ENCODE results near the gene ADAMTS19. TPM values are rescaled to one million over a fixed set of nuclear protein-coding genes. Genes with fewer than 3 reads are reported as not detected.
"Not testable (repeated sequence)": the region's sequence is repeated elsewhere in the genome, so short reads cannot be mapped to it uniquely, and the experiment has no call there.

ADAMTS19 gene
- total RNA-seq, 4 donors from 2014 or later = not detected

- WGBS, 2 donors = 80 to 88% methylated on average over 1 of the region's 1 CpG
- no peak for DNase-seq
- Histone ChIP-seq H3K4me1 (no peaks in the 10 kb centered on the region), H3K9me3 (no peaks in the 10 kb centered on the region), H3K36me3 (no peaks in the 10 kb centered on the region), H3K27ac (no peak overlapping the region), H3K27me3 (no peaks in the 10 kb centered on the region), H3K4me3 (replicated peaks in 1 of 3) (no peak overlapping the region)
- intact Hi-C loops (cut with DNase I) = no loop called here
- TF ChIP-seq POLR2A (IDR thresholded peaks at IDR 0.05) (no peak), CTCF (IDR thresholded peaks at IDR 0.05) (no peak)
Observed at GRCh38 chr5:129569295-129569694, 109.2 kb downstream of the ADAMTS19 start.

GRCh38 chr5:129572060-129572459 lies 112.0 kb downstream of the ADAMTS19 start:
- WGBS, 2 donors = 54 to 78% methylated on average over 2 of the region's 2 CpGs

GRCh38 chr5:129584496-129584895 lies 124.4 kb downstream of the ADAMTS19 start:
- H3K27ac ChIP-seq; H3K4me3 ChIP-seq (replicated peaks in 1 of 3); intact Hi-C loops (cut with DNase I); H3K4me1 ChIP-seq; DNase-seq; H3K36me3 ChIP-seq; H3K9me3 ChIP-seq; H3K27me3 ChIP-seq: not testable (repeated sequence)
- 17 to 32% methylated on average over 4 of the region's 4 CpGs for WGBS, 2 donors

More at GRCh38 chr5:129572060-129572459, 112.0 kb downstream of the ADAMTS19 start:
- TF ChIP-seq CTCF (IDR thresholded peaks at IDR 0.05) = no peak
- TF ChIP-seq POLR2A (IDR thresholded peaks at IDR 0.05) = no peak
- Histone ChIP-seq H3K9me3 (no peaks in the 10 kb centered on the region), H3K4me3 (replicated peaks in 1 of 3) (no peak overlapping the region), H3K27me3 (no peaks in the 10 kb centered on the region), H3K4me1 (no peaks in the 10 kb centered on the region), H3K27ac (no peak overlapping the region), H3K36me3 (no peaks in the 10 kb centered on the region)
- intact Hi-C loops (cut with DNase I) = loop anchor here (5.0 kb wide), 1 partner anchor 90 kb away; no protein-coding TSS in a partner anchor
- no peak for DNase-seq

GRCh38 chr5:129591508-129592160 lies 131.5 kb downstream of the ADAMTS19 start:
- 70 to 72% methylated on average over 3 of the region's 3 CpGs for WGBS, 2 donors
- no peaks in the 10 kb centered on the region for H3K36me3 ChIP-seq
- H3K4me3 ChIP-seq (replicated peaks in 1 of 3) = no peak overlapping the region
- TF ChIP-seq POLR2A (IDR thresholded peaks at IDR 0.05) = no peak
- no peak for TF ChIP-seq CTCF (IDR thresholded peaks at IDR 0.05)
- H3K4me1 ChIP-seq = no peaks in the 10 kb centered on the region
- intact Hi-C loops (cut with DNase I) = no loop called here
- no peaks in the 10 kb centered on the region for H3K27me3 ChIP-seq
- H3K9me3 ChIP-seq = no peaks in the 10 kb centered on the region
- DNase-seq = no peak
- H3K27ac ChIP-seq = no peak overlapping the region

GRCh38 chr5:129593525-129593924 lies 133.4 kb downstream of the ADAMTS19 start:
- intact Hi-C loops (cut with DNase I) = no loop called here
- Histone ChIP-seq H3K27ac (no peak overlapping the region), H3K4me1 (no peaks in the 10 kb centered on the region), H3K4me3 (replicated peaks in 1 of 3) (no peak overlapping the region), H3K27me3 (no peaks in the 10 kb centered on the region), H3K36me3 (no peaks in the 10 kb centered on the region), H3K9me3 (no peaks in the 10 kb centered on the region)
- TF ChIP-seq POLR2A (IDR thresholded peaks at IDR 0.05) (no peak), CTCF (IDR thresholded peaks at IDR 0.05) (no peak)
- DNase-seq = no peak
- WGBS, 2 donors = 71 to 77% methylated on average over 2 of the region's 2 CpGs
